Endometrial microvascular endothelial cells (primary cell): ENCODE measurements around the gene PCBD2. TPM values are rescaled to one million over a fixed set of nuclear protein-coding genes. Genes with fewer than 3 reads are reported as not detected.
"Not testable (repeated sequence)": the region's sequence is repeated elsewhere in the genome, so short reads cannot be mapped to it uniquely, and the experiment has no call there.

Experiments
- in situ Hi-C: cut with HindIII; loops from 2 replicates; pipeline ENCODE4 v1.10.0; 2017; ENCODE audit warnings: low sequenced_read_pairs, low pct_unique_long_range_greater_than_20kb; ENCODE audit errors: inconsistent ontology term
- total RNA-seq: library from RNA; depleted of rRNA; stranded (reverse); fragments of >200 nt; gene quantifications from one replicate; pipeline ENCODE4 v1.2.3, GENCODE V29; 2015; ENCODE audit errors: inconsistent ontology term

The PCBD2 gene
- total RNA-seq, 1 donor from 2014 or later, result 4.1 TPM

GRCh38 chr5:134992148-134992547 is 87.2 kb downstream of the PCBD2 start:
- in situ Hi-C loops, result no loop called here

- in situ Hi-C loops, result no loop called here
These were observed 88.2 kb downstream of the PCBD2 start for GRCh38 chr5:134993161-134993560.

GRCh38 chr5:134994560-134995156 is 89.7 kb downstream of the PCBD2 start:
- in situ Hi-C loops, result no loop called here

- in situ Hi-C loops, result no loop called here
These were observed 91.0 kb downstream of the PCBD2 start for GRCh38 chr5:134995850-134996402.

- in situ Hi-C loops, result no loop called here
These were observed 92.1 kb downstream of the PCBD2 start for GRCh38 chr5:134997015-134997414.

GRCh38 chr5:134998068-134998467 is 93.1 kb downstream of the PCBD2 start:
- in situ Hi-C loops, result not testable (repeated sequence)

- in situ Hi-C loops, result no loop called here
These were observed 99.4 kb downstream of the PCBD2 start for GRCh38 chr5:135004376-135004775.

- in situ Hi-C loops, result no loop called here
These were observed 100.1 kb downstream of the PCBD2 start for GRCh38 chr5:135005076-135005475.

- in situ Hi-C loops, result no loop called here
These were observed 102.4 kb downstream of the PCBD2 start for GRCh38 chr5:135007305-135007704.

- in situ Hi-C loops, result no loop called here
These were observed 102.9 kb downstream of the PCBD2 start for GRCh38 chr5:135007749-135008363.

- in situ Hi-C loops, result no loop called here
These were observed 103.6 kb downstream of the PCBD2 start for GRCh38 chr5:135008556-135008955.

GRCh38 chr5:135008981-135009735 is 104.2 kb downstream of the PCBD2 start:
- in situ Hi-C loops, result no loop called here

GRCh38 chr5:135009736-135010501 is 105.0 kb downstream of the PCBD2 start:
- in situ Hi-C loops, result no loop called here

GRCh38 chr5:135010502-135011354 is 105.8 kb downstream of the PCBD2 start:
- in situ Hi-C loops, result no loop called here

GRCh38 chr5:135011355-135012032 is 106.6 kb downstream of the PCBD2 start:
- in situ Hi-C loops, result no loop called here

- in situ Hi-C loops, result no loop called here
These were observed 107.2 kb downstream of the PCBD2 start for GRCh38 chr5:135012033-135012588.
